Bronchial epithelial cell (primary cell): ENCODE measurements around the gene BATF. TPM values are rescaled to one million over a fixed set of nuclear protein-coding genes. Genes with fewer than 3 reads are reported as not detected.
A peak's percentile ranks its signal among the peaks of the same experiment; 100 is the strongest.

Experiments used
- DNase-seq: peaks from one replicate; pipeline ENCODE4 v3.0.0-alpha.2; 2010; ENCODE audit warnings: low read depth
- FAIRE-seq: peaks from 2 replicates; lab custom pipeline; 2011; peaks lifted over from hg19 to GRCh38; lab: Jason Lieb, UNC
- H3K27me3 ChIP-seq: 2 replicates; pipeline ENCODE4 v1.5.1; 2011; ENCODE audit warnings: low read length; ENCODE audit not compliant: control insufficient read depth, insufficient read depth
- H3K36me3 ChIP-seq: 2 replicates; pipeline ENCODE4 v1.5.1; 2011; ENCODE audit warnings: low read length; ENCODE audit not compliant: control insufficient read depth, insufficient read depth
- H3K4me3 ChIP-seq: 2 replicates; pipeline ENCODE4 v1.5.1; 2011; ENCODE audit warnings: mild to moderate bottlenecking, low read depth, low read length, control low read depth
- total RNA-seq: library from RNA; depleted of rRNA; stranded (reverse); fragments of >200 nt; gene quantifications from 2 replicates; pipeline ENCODE4 v1.2.1, GENCODE V29; 2014
- TF ChIP-seq, protein P1 (sequence below): IDR thresholded peaks from 2 replicates; pipeline ENCODE4 v1.5.1; 2011; ENCODE audit warnings: mild to moderate bottlenecking, moderate library complexity, low read length, control low read depth, inconsistent platforms; ENCODE audit not compliant: insufficient read depth, severe bottlenecking

Gene BATF
- total RNA-seq, 1 donor from 2014 or later: 3.4 TPM

DNA sequence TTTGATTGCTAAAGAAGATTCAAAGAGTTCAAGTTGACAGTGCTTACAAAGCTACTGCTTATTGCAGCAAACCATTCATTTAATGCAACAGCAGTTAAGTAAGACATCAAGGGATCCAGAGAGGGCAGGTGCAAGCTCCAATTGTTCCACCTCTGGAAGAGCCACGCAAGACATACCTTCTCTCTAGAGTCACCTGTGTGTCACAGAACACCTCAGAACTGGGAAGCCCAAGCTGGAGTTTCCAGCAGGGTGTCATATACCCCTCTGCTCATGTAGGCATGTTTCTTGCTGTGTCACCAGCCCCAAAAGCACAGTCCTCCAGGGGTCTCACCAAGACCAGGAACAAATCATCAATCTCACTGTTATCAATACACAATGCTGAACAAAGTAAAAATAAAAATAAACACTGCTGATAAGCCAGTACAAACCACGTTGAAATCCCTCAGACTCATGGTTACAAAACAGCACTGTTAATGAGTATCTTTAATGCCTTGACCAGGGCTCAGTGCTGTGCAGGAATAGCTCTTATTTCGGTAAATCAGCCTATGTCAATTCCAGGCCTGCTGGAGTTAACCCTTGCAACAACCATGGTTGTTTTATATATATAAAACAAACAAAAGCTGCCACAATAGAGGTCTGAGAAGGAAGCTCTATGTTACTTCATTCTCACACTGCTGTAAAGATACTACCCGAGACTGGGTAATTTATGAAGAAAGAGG lies 37.4 kb upstream of the BATF start:
- no peaks in the 10 kb centered on the region for H3K27me3 ChIP-seq
- no peaks in the 10 kb centered on the region for H3K36me3 ChIP-seq
- TF ChIP-seq, protein P1, sequence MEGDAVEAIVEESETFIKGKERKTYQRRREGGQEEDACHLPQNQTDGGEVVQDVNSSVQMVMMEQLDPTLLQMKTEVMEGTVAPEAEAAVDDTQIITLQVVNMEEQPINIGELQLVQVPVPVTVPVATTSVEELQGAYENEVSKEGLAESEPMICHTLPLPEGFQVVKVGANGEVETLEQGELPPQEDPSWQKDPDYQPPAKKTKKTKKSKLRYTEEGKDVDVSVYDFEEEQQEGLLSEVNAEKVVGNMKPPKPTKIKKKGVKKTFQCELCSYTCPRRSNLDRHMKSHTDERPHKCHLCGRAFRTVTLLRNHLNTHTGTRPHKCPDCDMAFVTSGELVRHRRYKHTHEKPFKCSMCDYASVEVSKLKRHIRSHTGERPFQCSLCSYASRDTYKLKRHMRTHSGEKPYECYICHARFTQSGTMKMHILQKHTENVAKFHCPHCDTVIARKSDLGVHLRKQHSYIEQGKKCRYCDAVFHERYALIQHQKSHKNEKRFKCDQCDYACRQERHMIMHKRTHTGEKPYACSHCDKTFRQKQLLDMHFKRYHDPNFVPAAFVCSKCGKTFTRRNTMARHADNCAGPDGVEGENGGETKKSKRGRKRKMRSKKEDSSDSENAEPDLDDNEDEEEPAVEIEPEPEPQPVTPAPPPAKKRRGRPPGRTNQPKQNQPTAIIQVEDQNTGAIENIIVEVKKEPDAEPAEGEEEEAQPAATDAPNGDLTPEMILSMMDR: no peak
- FAIRE-seq (no peak), DNase-seq (peak; percentile 3)
- no peak overlapping the region for H3K4me3 ChIP-seq

DNA sequence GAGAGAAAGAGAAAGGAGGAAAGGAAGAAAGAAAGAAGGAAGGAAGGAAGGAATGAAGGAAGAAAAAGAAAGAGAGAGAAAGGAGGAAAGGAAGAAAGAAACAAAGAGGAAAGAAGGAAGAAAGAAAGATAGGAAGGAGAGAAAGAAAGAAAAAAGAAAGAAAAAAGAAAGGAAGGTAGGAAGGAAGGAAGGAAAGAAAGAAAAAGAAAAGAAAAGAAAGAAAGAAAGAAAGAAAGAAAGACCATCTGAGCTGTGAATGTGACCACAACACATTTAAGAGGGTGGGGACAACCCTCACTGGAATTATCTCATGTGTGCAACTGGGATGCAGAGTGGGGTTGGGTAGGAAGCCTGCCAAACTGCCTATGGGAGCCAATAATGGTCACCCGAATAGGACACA lies 36.0 kb upstream of the BATF start:
- TF ChIP-seq, protein P1: no peak
- no peak overlapping the region for H3K4me3 ChIP-seq
- no peaks in the 10 kb centered on the region for H3K27me3 ChIP-seq
- DNase-seq (no peak), FAIRE-seq (no peak)
- no peaks in the 10 kb centered on the region for H3K36me3 ChIP-seq

DNA sequence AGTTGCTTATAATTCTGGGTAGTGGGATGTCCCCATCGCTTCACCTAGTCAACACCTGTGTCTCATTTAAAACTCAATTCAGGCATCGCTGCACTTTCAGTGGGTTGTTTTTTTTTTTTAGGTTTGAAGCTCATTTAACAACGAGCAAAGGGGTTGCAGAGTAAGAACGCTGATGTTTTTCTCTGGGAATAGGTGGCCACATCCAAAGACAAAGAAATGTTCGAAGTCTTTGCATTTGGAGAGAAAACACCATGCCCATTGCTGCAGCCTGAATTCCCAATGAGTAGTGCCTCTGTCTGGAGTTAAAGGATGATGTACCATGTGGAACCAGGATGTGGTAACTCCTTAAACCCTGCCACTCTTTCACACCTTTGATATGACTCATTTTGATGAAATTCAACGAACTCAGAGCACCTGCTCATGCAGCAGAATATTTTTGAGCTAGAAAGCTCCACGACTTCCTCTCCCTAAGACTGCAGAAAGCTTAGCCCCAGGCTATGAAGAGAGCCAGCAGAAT lies 35.1 kb upstream of the BATF start:
- no peaks in the 10 kb centered on the region for H3K36me3 ChIP-seq

DNA sequence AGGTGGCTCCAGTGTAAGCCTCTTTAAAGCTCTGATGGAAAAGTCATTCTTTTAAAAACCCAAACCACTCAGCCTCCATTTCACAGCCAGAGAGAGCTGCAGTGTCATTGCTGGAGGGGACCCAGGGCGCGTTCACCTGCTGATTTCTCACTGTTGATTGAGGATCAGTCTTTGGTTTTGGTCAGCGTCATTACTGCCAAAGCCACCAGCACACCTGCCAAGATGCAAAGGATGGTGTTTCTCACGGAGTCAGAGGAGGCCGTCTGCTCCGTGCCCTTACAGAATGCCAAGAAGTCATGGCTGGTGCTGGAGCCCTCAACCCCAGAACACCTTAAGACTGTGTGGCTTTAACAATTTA lies 32.8 kb upstream of the BATF start:
- H3K27me3 ChIP-seq: no peaks in the 10 kb centered on the region
- no peak overlapping the region for H3K4me3 ChIP-seq
- FAIRE-seq: no peak
- DNase-seq: no peak
- no peaks in the 10 kb centered on the region for H3K36me3 ChIP-seq
- TF ChIP-seq, protein P1: no peak

More for the DNA sequence above, 35.1 kb upstream of the BATF start:
- TF ChIP-seq, protein P1: no peak
- no peaks in the 10 kb centered on the region for H3K27me3 ChIP-seq
- FAIRE-seq (no peak), DNase-seq (peak; percentile 86)
- H3K4me3 ChIP-seq: no peak overlapping the region

DNA sequence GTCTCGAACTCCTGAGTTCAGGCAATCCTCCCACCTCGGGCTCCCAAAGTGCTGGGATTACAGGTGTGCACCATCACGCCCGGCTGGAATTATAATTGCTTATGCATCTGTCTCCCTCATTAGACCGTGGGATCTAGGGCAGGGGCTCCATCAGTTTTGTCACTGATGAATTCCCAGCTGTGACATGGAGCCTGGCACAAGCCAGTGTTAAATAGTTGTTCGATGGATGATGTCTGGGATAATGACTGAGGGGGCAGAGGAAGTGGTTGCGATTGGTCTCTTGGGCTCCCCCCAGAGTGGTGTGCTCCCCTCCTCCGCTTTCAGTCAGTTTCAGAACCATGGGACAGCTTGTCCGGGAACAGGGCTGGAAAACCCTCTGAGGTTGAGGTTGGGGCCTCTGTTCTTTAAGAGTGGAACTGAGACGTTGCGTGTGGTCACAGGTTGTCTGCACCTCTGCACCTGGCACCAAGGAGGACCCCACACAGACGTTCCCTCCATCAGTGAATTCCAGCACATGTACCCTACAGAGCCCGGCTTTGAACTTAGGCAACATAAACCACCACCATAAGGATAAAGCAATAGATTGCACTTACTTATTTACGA lies 30.8 kb upstream of the BATF start:
- TF ChIP-seq, protein P1: no peak
- DNase-seq: no peak
- H3K36me3 ChIP-seq: no peaks in the 10 kb centered on the region
- no peaks in the 10 kb centered on the region for H3K27me3 ChIP-seq
- no peak overlapping the region for H3K4me3 ChIP-seq
- no peak for FAIRE-seq
